Kidney epithelial cell (primary cell): Measurements from ENCODE around the gene IFT43. TPM values are rescaled to one million over a fixed set of nuclear protein-coding genes. Genes with fewer than 3 reads are reported as not detected.

Source experiments
- DNase-seq: peaks from one replicate; pipeline ENCODE4 v3.0.0-alpha.2; 2010; ENCODE audit warnings: low read depth
- H3K27me3 ChIP-seq: 2 replicates; pipeline ENCODE4 v1.6.0; 2011; ENCODE audit warnings: low read length; ENCODE audit not compliant: control insufficient read depth, insufficient read depth
- H3K36me3 ChIP-seq: 2 replicates; pipeline ENCODE4 v1.5.1; 2011; ENCODE audit warnings: low read length; ENCODE audit not compliant: control insufficient read depth, insufficient read depth
- H3K4me3 ChIP-seq: 2 replicates; pipeline ENCODE4 v1.5.1; 2011; ENCODE audit warnings: low read depth, mild to moderate bottlenecking, control low read depth, low read length
- total RNA-seq: library from RNA; depleted of rRNA; stranded (reverse); fragments of >200 nt; gene quantifications from 2 replicates; pipeline ENCODE4 v1.2.3, GENCODE V29; 2015
- TF ChIP-seq, protein P1 (sequence below): IDR thresholded peaks from 2 replicates; pipeline ENCODE4 v1.5.1; 2011; ENCODE audit warnings: mild to moderate bottlenecking, moderate library complexity, low read length, control low read depth, inconsistent platforms; ENCODE audit not compliant: insufficient read depth, poor library complexity, severe bottlenecking

IFT43 gene
- total RNA-seq, 1 donor from 2014 or later: 48.9 TPM

GRCh38 chr14:76015668-76016067 is 30.1 kb downstream of the IFT43 start:
- Histone ChIP-seq H3K4me3 (no peak overlapping the region), H3K27me3 (no peaks in the 10 kb centered on the region), H3K36me3 (no peaks in the 10 kb centered on the region)
- TF ChIP-seq, protein P1, sequence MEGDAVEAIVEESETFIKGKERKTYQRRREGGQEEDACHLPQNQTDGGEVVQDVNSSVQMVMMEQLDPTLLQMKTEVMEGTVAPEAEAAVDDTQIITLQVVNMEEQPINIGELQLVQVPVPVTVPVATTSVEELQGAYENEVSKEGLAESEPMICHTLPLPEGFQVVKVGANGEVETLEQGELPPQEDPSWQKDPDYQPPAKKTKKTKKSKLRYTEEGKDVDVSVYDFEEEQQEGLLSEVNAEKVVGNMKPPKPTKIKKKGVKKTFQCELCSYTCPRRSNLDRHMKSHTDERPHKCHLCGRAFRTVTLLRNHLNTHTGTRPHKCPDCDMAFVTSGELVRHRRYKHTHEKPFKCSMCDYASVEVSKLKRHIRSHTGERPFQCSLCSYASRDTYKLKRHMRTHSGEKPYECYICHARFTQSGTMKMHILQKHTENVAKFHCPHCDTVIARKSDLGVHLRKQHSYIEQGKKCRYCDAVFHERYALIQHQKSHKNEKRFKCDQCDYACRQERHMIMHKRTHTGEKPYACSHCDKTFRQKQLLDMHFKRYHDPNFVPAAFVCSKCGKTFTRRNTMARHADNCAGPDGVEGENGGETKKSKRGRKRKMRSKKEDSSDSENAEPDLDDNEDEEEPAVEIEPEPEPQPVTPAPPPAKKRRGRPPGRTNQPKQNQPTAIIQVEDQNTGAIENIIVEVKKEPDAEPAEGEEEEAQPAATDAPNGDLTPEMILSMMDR: no peak
- DNase-seq: no peak

DNA sequence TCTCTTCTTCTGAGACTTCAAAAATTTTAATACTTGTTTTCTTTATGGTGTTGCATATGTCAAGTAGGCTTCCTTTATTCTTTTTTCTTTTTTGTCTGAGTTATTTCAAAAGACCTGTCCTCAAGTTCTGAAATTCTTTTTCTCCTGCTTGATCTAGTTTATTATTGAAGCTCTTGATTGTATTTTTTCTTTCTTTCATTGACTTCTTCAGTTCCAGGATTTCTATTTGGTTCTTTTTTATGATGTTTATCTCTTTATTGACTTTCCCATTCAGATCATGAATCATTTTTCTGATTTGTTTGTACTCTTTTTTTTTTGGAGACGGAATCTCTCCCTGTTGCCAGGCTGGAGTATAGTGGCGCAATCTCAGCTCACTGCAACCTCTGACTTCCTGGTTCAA is 34.1 kb downstream of the IFT43 start:
- TF ChIP-seq, protein P1: no peak
- no peak for DNase-seq
- Histone ChIP-seq H3K27me3 (no peaks in the 10 kb centered on the region), H3K4me3 (no peak overlapping the region), H3K36me3 (peaks cover 2% of the 10 kb centered on the region)

DNA sequence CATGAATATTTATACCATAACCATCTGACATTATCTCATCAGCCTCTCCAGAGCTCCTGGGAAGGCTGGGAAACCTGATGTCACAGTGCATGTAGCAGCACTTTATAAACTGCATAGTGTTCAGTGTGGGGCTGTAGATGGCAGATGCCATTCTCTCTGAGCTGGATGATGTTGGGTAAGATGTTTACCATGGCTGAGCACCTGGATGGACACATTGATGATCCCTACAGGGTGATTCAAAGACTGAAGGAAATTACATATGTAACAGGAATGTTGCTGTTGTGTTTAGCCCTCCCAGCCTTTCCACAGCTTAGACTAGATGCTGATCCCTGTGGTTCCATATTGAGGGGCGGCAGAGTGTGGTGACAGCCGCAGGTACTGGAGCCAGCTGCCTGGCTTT is 37.4 kb downstream of the IFT43 start:
- Histone ChIP-seq H3K36me3 (peaks cover 2% of the 10 kb centered on the region), H3K27me3 (no peaks in the 10 kb centered on the region), H3K4me3 (no peak overlapping the region)
- DNase-seq: no peak
- TF ChIP-seq, protein P1: no peak

- TF ChIP-seq, protein P1: no peak
- no peak for DNase-seq
- Histone ChIP-seq H3K27me3 (no peaks in the 10 kb centered on the region), H3K4me3 (no peak overlapping the region), H3K36me3 (peaks cover 2% of the 10 kb centered on the region)
These were observed 38.2 kb downstream of the IFT43 start for GRCh38 chr14:76023757-76024156.

DNA sequence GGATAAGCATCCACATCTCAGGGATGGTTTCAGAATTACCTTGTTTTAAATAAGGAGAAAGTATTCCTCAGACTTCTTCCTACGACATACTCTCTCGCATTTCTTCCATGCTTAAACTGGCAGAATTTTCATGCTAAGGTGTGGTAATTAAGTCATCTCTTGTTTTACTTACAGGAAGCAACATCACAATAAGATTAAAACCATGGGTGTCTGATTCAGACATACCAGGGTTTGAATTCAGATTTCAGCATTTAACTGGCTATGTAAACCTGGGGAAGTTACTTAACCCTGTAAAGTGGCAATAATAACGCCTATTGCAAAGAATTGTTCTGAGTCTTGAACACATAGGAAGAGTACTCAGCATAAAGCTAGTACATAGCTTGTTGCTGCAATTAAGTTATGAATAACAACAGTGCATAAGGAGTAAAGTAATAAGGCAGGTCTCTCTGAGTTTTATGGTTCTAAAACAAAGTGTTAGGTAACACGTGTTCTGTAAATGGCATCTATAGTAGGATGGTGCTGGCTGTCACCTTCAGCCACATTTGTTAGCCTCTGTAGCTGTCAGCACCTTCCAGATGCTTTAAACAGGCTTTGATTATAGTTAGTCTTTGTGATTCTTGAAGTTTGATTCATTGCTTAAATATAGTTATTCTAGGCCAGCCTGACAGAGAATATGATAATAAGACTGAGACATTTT is 38.8 kb downstream of the IFT43 start:
- Histone ChIP-seq H3K27me3 (no peaks in the 10 kb centered on the region), H3K4me3 (no peak overlapping the region), H3K36me3 (peaks cover 2% of the 10 kb centered on the region)
- DNase-seq: no peak
- TF ChIP-seq, protein P1: no peak

DNA sequence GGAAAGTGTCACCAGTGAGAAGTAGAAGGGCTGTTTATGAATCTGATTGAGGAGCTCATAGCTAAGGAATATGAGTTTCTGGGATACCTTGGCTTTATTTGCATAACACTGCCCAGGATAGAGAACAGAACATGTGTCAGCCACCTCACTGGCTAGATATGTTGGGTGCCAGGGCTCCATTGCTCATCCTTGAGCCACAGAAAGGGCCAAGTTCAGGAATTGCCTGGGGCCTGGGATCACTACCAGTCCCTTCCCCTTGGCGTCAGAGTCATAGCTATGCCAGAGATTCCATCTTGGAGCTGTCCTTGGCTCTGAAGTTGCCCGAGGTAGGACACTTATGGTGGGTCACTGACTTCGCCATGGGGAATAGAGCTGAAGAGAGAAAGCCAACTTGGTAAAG is 49.0 kb downstream of the IFT43 start:
- H3K27me3 ChIP-seq: no peaks in the 10 kb centered on the region
- DNase-seq: no peak

More for the DNA sequence above, 49.0 kb downstream of the IFT43 start:
- TF ChIP-seq, protein P1: no peak
- no peaks in the 10 kb centered on the region for H3K36me3 ChIP-seq
- H3K4me3 ChIP-seq: no peak overlapping the region
